GM21360 (cell line): Measurements from ENCODE around the gene ZEB1.
"Not testable (repeated sequence)": the region's sequence is repeated elsewhere in the genome, so short reads cannot be mapped to it uniquely, and the experiment has no call there.

Experiments used
- ATAC-seq: cut with Tn5 transposase; IDR thresholded peaks from one replicate; pipeline ENCODE4 v1.9.1; 2021; ENCODE audit warnings: mild to moderate bottlenecking, moderate library complexity; ENCODE audit not compliant: unreplicated experiment

Gene ZEB1

GRCh38 chr10:31413325-31413724, 94.3 kb downstream of the ZEB1 start:
- no peak for ATAC-seq

- no peak for ATAC-seq
These were observed 99.5 kb downstream of the ZEB1 start for GRCh38 chr10:31418481-31418880.

GRCh38 chr10:31419394-31420063, 100.5 kb downstream of the ZEB1 start:
- ATAC-seq, result no peak

- no peak for ATAC-seq
These were observed 102.3 kb downstream of the ZEB1 start for GRCh38 chr10:31421322-31421721.

GRCh38 chr10:31422634-31423033, 103.6 kb downstream of the ZEB1 start:
- no peak for ATAC-seq

- ATAC-seq, result no peak
These were observed 105.5 kb downstream of the ZEB1 start for GRCh38 chr10:31424473-31424872.

- no peak for ATAC-seq
These were observed 107.4 kb downstream of the ZEB1 start for GRCh38 chr10:31426401-31426800.

GRCh38 chr10:31427334-31427733, 108.3 kb downstream of the ZEB1 start:
- not testable (repeated sequence) for ATAC-seq

- not testable (repeated sequence) for ATAC-seq
These were observed 109.5 kb downstream of the ZEB1 start for GRCh38 chr10:31428499-31428898.

GRCh38 chr10:31431021-31431420, 112.0 kb downstream of the ZEB1 start:
- ATAC-seq, result no peak

GRCh38 chr10:31437959-31438358, 118.9 kb downstream of the ZEB1 start:
- ATAC-seq, result no peak

GRCh38 chr10:31451766-31452165, 132.8 kb downstream of the ZEB1 start:
- no peak for ATAC-seq

- no peak for ATAC-seq
These were observed 137.5 kb downstream of the ZEB1 start for GRCh38 chr10:31456468-31456867.

- no peak for ATAC-seq
These were observed 138.8 kb downstream of the ZEB1 start for GRCh38 chr10:31457858-31458257.

- no peak for ATAC-seq
These were observed 140.0 kb downstream of the ZEB1 start for GRCh38 chr10:31458974-31459373.

GRCh38 chr10:31460242-31460641, 141.2 kb downstream of the ZEB1 start:
- no peak for ATAC-seq

- no peak for ATAC-seq
These were observed 145.5 kb downstream of the ZEB1 start for GRCh38 chr10:31464552-31464951.

- no peak for ATAC-seq
These were observed 147.3 kb downstream of the ZEB1 start for GRCh38 chr10:31466313-31466712.

- no peak for ATAC-seq
These were observed 148.9 kb downstream of the ZEB1 start for GRCh38 chr10:31467791-31468535.

- ATAC-seq, result no peak
These were observed 149.5 kb downstream of the ZEB1 start for GRCh38 chr10:31468536-31468859.

GRCh38 chr10:31475519-31475918, 156.5 kb downstream of the ZEB1 start:
- no peak for ATAC-seq

GRCh38 chr10:31476088-31476487, 157.1 kb downstream of the ZEB1 start:
- no peak for ATAC-seq

GRCh38 chr10:31477584-31477983, 158.6 kb downstream of the ZEB1 start:
- ATAC-seq, result no peak
